ENCODE measurements around the gene SYT14.
"Not testable (repeated sequence)": the region's sequence is repeated elsewhere in the genome, so short reads cannot be mapped to it uniquely, and the experiment has no call there.

Gene SYT14

GRCh38 chr1:210144736-210145135, 206.7 kb downstream of the SYT14 start:
- Mint-ChIP-seq H3K4me1 (ENCODE audit: low read depth) (no peaks in the 10 kb centered on the region), H3K27me3 (peaks cover 36% of the 10 kb centered on the region), H3K36me3 (ENCODE audit: low read depth) (no peaks in the 10 kb centered on the region), H3K9me3 (no peaks in the 10 kb centered on the region), H3K27ac (no peak overlapping the region), H3K4me3 (no peak overlapping the region)

- Mint-ChIP-seq H3K36me3 (ENCODE audit: low read depth) (no peaks in the 10 kb centered on the region), H3K4me3 (no peak overlapping the region), H3K27me3 (peaks cover 11% of the 10 kb centered on the region), H3K27ac (no peak overlapping the region), H3K4me1 (ENCODE audit: low read depth) (no peaks in the 10 kb centered on the region), H3K9me3 (no peaks in the 10 kb centered on the region)
Observed at GRCh38 chr1:210151052-210151672, 213.1 kb downstream of the SYT14 start.

- Mint-ChIP-seq H3K27ac (no peak overlapping the region), H3K36me3 (ENCODE audit: low read depth) (no peaks in the 10 kb centered on the region), H3K4me1 (ENCODE audit: low read depth) (no peaks in the 10 kb centered on the region), H3K4me3 (no peak overlapping the region), H3K9me3 (no peaks in the 10 kb centered on the region), H3K27me3 (peaks cover 14% of the 10 kb centered on the region)
Observed at GRCh38 chr1:210159211-210159610, 221.2 kb downstream of the SYT14 start.

- Mint-ChIP-seq H3K9me3 (no peaks in the 10 kb centered on the region), H3K27ac (no peak overlapping the region), H3K36me3 (ENCODE audit: low read depth) (no peaks in the 10 kb centered on the region), H3K27me3 (peaks cover 16% of the 10 kb centered on the region), H3K4me3 (no peak overlapping the region), H3K4me1 (ENCODE audit: low read depth) (no peaks in the 10 kb centered on the region)
Observed at GRCh38 chr1:210170220-210170619, 232.2 kb downstream of the SYT14 start.

GRCh38 chr1:210174133-210174532, 236.1 kb downstream of the SYT14 start:
- H3K9me3 Mint-ChIP-seq = no peaks in the 10 kb centered on the region
- H3K27ac Mint-ChIP-seq = no peak overlapping the region
- no peaks in the 10 kb centered on the region for H3K4me1 Mint-ChIP-seq (ENCODE audit: low read depth)
- H3K27me3 Mint-ChIP-seq = peaks cover 23% of the 10 kb centered on the region
- no peaks in the 10 kb centered on the region for H3K36me3 Mint-ChIP-seq (ENCODE audit: low read depth)
- no peak overlapping the region for H3K4me3 Mint-ChIP-seq

- Mint-ChIP-seq H3K27ac (no peak overlapping the region), H3K36me3 (ENCODE audit: low read depth) (no peaks in the 10 kb centered on the region), H3K4me3 (no peak overlapping the region), H3K27me3 (no peaks in the 10 kb centered on the region), H3K4me1 (ENCODE audit: low read depth) (no peaks in the 10 kb centered on the region), H3K9me3 (no peaks in the 10 kb centered on the region)
Observed at GRCh38 chr1:210185063-210185462, 247.0 kb downstream of the SYT14 start.

GRCh38 chr1:210187849-210188606, 250.0 kb downstream of the SYT14 start:
- not testable (repeated sequence) for H3K27ac Mint-ChIP-seq; H3K27me3 Mint-ChIP-seq; H3K4me3 Mint-ChIP-seq; H3K36me3 Mint-ChIP-seq (ENCODE audit: low read depth); H3K4me1 Mint-ChIP-seq (ENCODE audit: low read depth); H3K9me3 Mint-ChIP-seq

- no peaks in the 10 kb centered on the region for H3K9me3 Mint-ChIP-seq
- no peaks in the 10 kb centered on the region for H3K4me1 Mint-ChIP-seq (ENCODE audit: low read depth)
- no peaks in the 10 kb centered on the region for H3K27me3 Mint-ChIP-seq
- H3K27ac Mint-ChIP-seq = no peak overlapping the region
- no peaks in the 10 kb centered on the region for H3K36me3 Mint-ChIP-seq (ENCODE audit: low read depth)
- no peak overlapping the region for H3K4me3 Mint-ChIP-seq
Observed at GRCh38 chr1:210189426-210189825, 251.4 kb downstream of the SYT14 start.

GRCh38 chr1:210195635-210196160, 257.7 kb downstream of the SYT14 start:
- no peaks in the 10 kb centered on the region for H3K9me3 Mint-ChIP-seq
- H3K4me1 Mint-ChIP-seq (ENCODE audit: low read depth) = no peaks in the 10 kb centered on the region
- no peaks in the 10 kb centered on the region for H3K27me3 Mint-ChIP-seq
- H3K4me3 Mint-ChIP-seq = no peak overlapping the region
- H3K27ac Mint-ChIP-seq = no peak overlapping the region
- no peaks in the 10 kb centered on the region for H3K36me3 Mint-ChIP-seq (ENCODE audit: low read depth)

- H3K4me1 Mint-ChIP-seq (ENCODE audit: low read depth); H3K9me3 Mint-ChIP-seq; H3K27me3 Mint-ChIP-seq; H3K36me3 Mint-ChIP-seq (ENCODE audit: low read depth); H3K4me3 Mint-ChIP-seq; H3K27ac Mint-ChIP-seq: not testable (repeated sequence)
Observed at GRCh38 chr1:210196266-210196665, 258.2 kb downstream of the SYT14 start.

GRCh38 chr1:210198840-210199239, 260.8 kb downstream of the SYT14 start:
- peaks cover 7% of the 10 kb centered on the region for H3K27me3 Mint-ChIP-seq

GRCh38 chr1:210200124-210200736, 262.2 kb downstream of the SYT14 start:
- Mint-ChIP-seq H3K4me1 (ENCODE audit: low read depth) (no peaks in the 10 kb centered on the region), H3K27ac (no peak overlapping the region), H3K27me3 (peaks cover 10% of the 10 kb centered on the region), H3K9me3 (no peaks in the 10 kb centered on the region), H3K36me3 (ENCODE audit: low read depth) (no peaks in the 10 kb centered on the region), H3K4me3 (no peak overlapping the region)

More at GRCh38 chr1:210198840-210199239, 260.8 kb downstream of the SYT14 start:
- H3K27ac Mint-ChIP-seq = no peak overlapping the region
- H3K36me3 Mint-ChIP-seq (ENCODE audit: low read depth) = no peaks in the 10 kb centered on the region
- H3K9me3 Mint-ChIP-seq = no peaks in the 10 kb centered on the region
- no peaks in the 10 kb centered on the region for H3K4me1 Mint-ChIP-seq (ENCODE audit: low read depth)
- H3K4me3 Mint-ChIP-seq = no peak overlapping the region

- H3K36me3 Mint-ChIP-seq (ENCODE audit: low read depth) = no peaks in the 10 kb centered on the region
- H3K27ac Mint-ChIP-seq = no peak overlapping the region
- no peaks in the 10 kb centered on the region for H3K4me1 Mint-ChIP-seq (ENCODE audit: low read depth)
- peaks cover 18% of the 10 kb centered on the region for H3K27me3 Mint-ChIP-seq
- H3K9me3 Mint-ChIP-seq = no peaks in the 10 kb centered on the region
- no peak overlapping the region for H3K4me3 Mint-ChIP-seq
Observed at GRCh38 chr1:210201681-210202080, 263.7 kb downstream of the SYT14 start.

GRCh38 chr1:210207597-210208450, 269.8 kb downstream of the SYT14 start:
- Mint-ChIP-seq H3K4me1 (ENCODE audit: low read depth) (no peaks in the 10 kb centered on the region), H3K27me3 (peaks cover 40% of the 10 kb centered on the region), H3K9me3 (peaks cover 4% of the 10 kb centered on the region), H3K36me3 (ENCODE audit: low read depth) (no peaks in the 10 kb centered on the region), H3K4me3 (no peak overlapping the region), H3K27ac (no peak overlapping the region)

- H3K36me3 Mint-ChIP-seq (ENCODE audit: low read depth) = no peaks in the 10 kb centered on the region
- H3K27me3 Mint-ChIP-seq = peaks cover 29% of the 10 kb centered on the region
Observed at GRCh38 chr1:210213335-210213734, 275.3 kb downstream of the SYT14 start.

More at GRCh38 chr1:210213335-210213734, 275.3 kb downstream of the SYT14 start:
- Mint-ChIP-seq H3K4me1 (ENCODE audit: low read depth) (no peaks in the 10 kb centered on the region), H3K9me3 (peaks cover 4% of the 10 kb centered on the region), H3K27ac (no peak overlapping the region), H3K4me3 (no peak overlapping the region)

All from stimulated activated naive CD8-positive, alpha-beta T cell treated with anti-CD3 and anti-CD28 coated beads, Interleukin-15, Interleukin-2, amounts not matched to agents 100 ng/mL and 50 ng/mL, for 24 hours (primary cell).